HG03342 (cell line): ENCODE results near the gene CSMD2.
"Not testable (repeated sequence)": the region's sequence is repeated elsewhere in the genome, so short reads cannot be mapped to it uniquely, and the experiment has no call there.

Source experiments
- ATAC-seq: cut with Tn5 transposase; IDR thresholded peaks from one replicate; pipeline ENCODE4 v1.9.1; 2021; ENCODE audit warnings: mild to moderate bottlenecking, moderate library complexity; ENCODE audit not compliant: unreplicated experiment

CSMD2 gene

GRCh38 chr1:34057347-34058130 lies 107.5 kb downstream of the CSMD2 start:
- no peak for ATAC-seq

GRCh38 chr1:34055818-34056217 lies 109.2 kb downstream of the CSMD2 start:
- no peak for ATAC-seq

- no peak for ATAC-seq
Measured at GRCh38 chr1:34054920-34055319, 110.1 kb downstream of the CSMD2 start.

- ATAC-seq, result no peak
Measured at GRCh38 chr1:34053660-34054059, 111.4 kb downstream of the CSMD2 start.

GRCh38 chr1:34052565-34052964 lies 112.5 kb downstream of the CSMD2 start:
- ATAC-seq, result no peak

- no peak for ATAC-seq
Measured at GRCh38 chr1:34050709-34051485, 114.1 kb downstream of the CSMD2 start.

- ATAC-seq, result no peak
Measured at GRCh38 chr1:34049994-34050393, 115.0 kb downstream of the CSMD2 start.

GRCh38 chr1:34049477-34049876 lies 115.6 kb downstream of the CSMD2 start:
- ATAC-seq, result no peak

- ATAC-seq, result no peak
Measured at GRCh38 chr1:34037856-34038255, 127.2 kb downstream of the CSMD2 start.

- no peak for ATAC-seq
Measured at GRCh38 chr1:34037109-34037508, 127.9 kb downstream of the CSMD2 start.

- no peak for ATAC-seq
Measured at GRCh38 chr1:34034036-34034435, 131.0 kb downstream of the CSMD2 start.

- no peak for ATAC-seq
Measured at GRCh38 chr1:34029954-34030353, 135.1 kb downstream of the CSMD2 start.

GRCh38 chr1:34029515-34029914 lies 135.5 kb downstream of the CSMD2 start:
- ATAC-seq, result no peak

GRCh38 chr1:34028381-34029055 lies 136.5 kb downstream of the CSMD2 start:
- no peak for ATAC-seq

GRCh38 chr1:34025675-34026074 lies 139.4 kb downstream of the CSMD2 start:
- no peak for ATAC-seq

GRCh38 chr1:34024485-34024884 lies 140.5 kb downstream of the CSMD2 start:
- ATAC-seq, result no peak

GRCh38 chr1:34019741-34020552 lies 145.1 kb downstream of the CSMD2 start:
- ATAC-seq, result no peak

- ATAC-seq, result no peak
Measured at GRCh38 chr1:34018285-34018684, 146.7 kb downstream of the CSMD2 start.

- ATAC-seq, result not testable (repeated sequence)
Measured at GRCh38 chr1:34016281-34016680, 148.7 kb downstream of the CSMD2 start.

- no peak for ATAC-seq
Measured at GRCh38 chr1:34013958-34014737, 150.9 kb downstream of the CSMD2 start.
